ENCODE measurements around the gene FCSK. TPM values are rescaled to one million over a fixed set of nuclear protein-coding genes. Genes with fewer than 3 reads are reported as not detected.

FCSK gene
- total and polyA plus RNA-seq, 7 donors: 4.9 to 11.0 (median 8.0) TPM

GRCh38 chr16:70473446-70474319 is 19.3 kb downstream of the FCSK start:
- Histone ChIP-seq H3K4me1 (peaks cover 21% of the 10 kb centered on the region), H3K27ac (peak overlapping the region; percentile 53), H3K36me3 (ENCODE audit: insufficient read depth in 1 of 2, low read depth in 1 of 2) (peaks cover 0 to 35% of the 10 kb centered on the region in 2 donors), H3K4me3 (no peak overlapping the region), H3K9me3 (no peaks in the 10 kb centered on the region), H3K27me3 (ENCODE audit: insufficient read depth in 3 of 3, low read length in 2 of 3) (no peaks in the 10 kb centered on the region)
- ATAC-seq (no peak), DNase-seq (no peak)
- intact Hi-C loops (cut with DNase I): loop anchor here (5.0 kb wide), 2 partner anchors 81 to 101 kb away; no protein-coding TSS in a partner anchor
- 91 to 93% (median 91%) methylated on average over 18 to 21 of the region's 21 CpGs for whole genome bisulfite sequencing, 3 donors
- TF ChIP-seq CTCF (IDR thresholded peaks at IDR 0.05): no peak

GRCh38 chr16:70474320-70475053 is 20.1 kb downstream of the FCSK start:
- peaks cover 21% of the 10 kb centered on the region for H3K4me1 ChIP-seq
- ATAC-seq (no peak), DNase-seq (no peak)
- H3K4me3 ChIP-seq: no peak overlapping the region
- no peak overlapping the region for H3K27ac ChIP-seq
- 91 to 95% (median 93%) methylated on average over 18 to 22 of the region's 22 CpGs for WGBS, 3 donors
- intact Hi-C loops (cut with DNase I): loop anchor here (5.0 kb wide), 2 partner anchors 82 to 102 kb away; no protein-coding TSS in a partner anchor
- H3K9me3 ChIP-seq: no peaks in the 10 kb centered on the region
- H3K36me3 ChIP-seq (ENCODE audit: insufficient read depth in 1 of 2, low read depth in 1 of 2): peaks cover 0 to 43% of the 10 kb centered on the region in 2 donors
- TF ChIP-seq CTCF (IDR thresholded peaks at IDR 0.05): no peak
- H3K27me3 ChIP-seq (ENCODE audit: insufficient read depth in 3 of 3, low read length in 2 of 3): no peaks in the 10 kb centered on the region

DNA sequence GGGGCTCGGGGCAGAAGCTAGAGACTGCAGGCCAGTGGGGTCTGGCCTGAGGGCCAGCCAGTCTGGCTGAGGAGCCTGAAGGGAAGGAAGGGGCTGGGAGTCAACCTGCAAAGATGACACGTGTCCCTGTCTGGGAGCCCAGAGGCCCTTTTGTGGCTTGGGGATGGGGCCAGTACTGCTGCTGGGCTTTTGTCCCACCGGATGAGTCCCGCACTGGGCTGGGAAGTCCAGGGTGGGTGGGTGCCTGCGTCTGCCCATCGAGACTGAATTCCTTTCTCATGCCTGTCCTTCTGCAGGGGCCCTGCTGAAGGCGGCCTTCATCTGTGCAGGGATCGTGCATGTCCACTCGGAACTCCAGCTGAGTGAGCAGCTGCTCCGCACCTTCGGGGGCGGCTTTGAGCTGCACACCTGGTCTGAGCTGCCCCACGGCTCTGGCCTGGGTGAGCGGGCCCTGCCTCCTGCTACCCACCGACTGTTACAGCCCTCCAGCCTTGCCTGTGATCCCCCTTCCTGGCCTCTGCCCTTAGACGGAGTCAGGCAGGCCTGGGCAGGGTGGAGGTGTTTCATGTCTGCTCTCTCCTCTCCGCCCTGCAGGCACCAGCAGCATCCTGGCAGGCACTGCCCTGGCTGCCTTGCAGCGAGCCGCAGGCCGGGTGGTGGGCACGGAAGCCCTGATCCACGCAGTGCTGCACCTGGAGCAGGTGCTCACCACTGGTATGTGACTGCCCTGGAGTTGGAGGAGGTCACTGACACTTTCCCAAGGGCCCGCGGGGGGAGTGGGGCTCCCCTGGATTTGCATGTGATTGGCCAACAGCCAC is 20.9 kb downstream of the FCSK start:
- DNase-seq: no peak
- no peak for TF ChIP-seq CTCF (IDR thresholded peaks at IDR 0.05)
- H3K9me3 ChIP-seq: no peaks in the 10 kb centered on the region
- H3K27ac ChIP-seq: no peak overlapping the region
- H3K4me3 ChIP-seq: no peak overlapping the region
- 89 to 92% (median 91%) methylated on average over 24 of the region's 24 CpGs for WGBS, 3 donors
- H3K36me3 ChIP-seq (ENCODE audit: insufficient read depth in 1 of 2, low read depth in 1 of 2): peaks cover 0 to 50% of the 10 kb centered on the region in 2 donors
- ATAC-seq: no peak
- H3K27me3 ChIP-seq (ENCODE audit: insufficient read depth in 3 of 3, low read length in 2 of 3): no peaks in the 10 kb centered on the region
- intact Hi-C loops (cut with DNase I): no loop called here
- peaks cover 25% of the 10 kb centered on the region for H3K4me1 ChIP-seq

GRCh38 chr16:70476272-70477020 is 22.1 kb downstream of the FCSK start:
- peak; percentile 74 to 81 (median 80) for ATAC-seq
- intact Hi-C loops (cut with DNase I): no loop called here
- peak in 1 of 2 donors; percentile 46 for DNase-seq
- Histone ChIP-seq H3K4me3 (peak overlapping the region; percentile 1), H3K4me1 (peaks cover 25% of the 10 kb centered on the region), H3K9me3 (no peaks in the 10 kb centered on the region), H3K27me3 (ENCODE audit: insufficient read depth in 3 of 3, low read length in 2 of 3) (no peaks in the 10 kb centered on the region), H3K27ac (peak overlapping the region; percentile 77), H3K36me3 (ENCODE audit: insufficient read depth in 1 of 2, low read depth in 1 of 2) (peaks cover 0 to 62% of the 10 kb centered on the region in 2 donors)
- WGBS, 3 donors: 39 to 64% (median 42%) methylated on average over 13 of the region's 13 CpGs
- TF ChIP-seq CTCF (IDR thresholded peaks at IDR 0.05): no peak
